GM12878 (cell line): ENCODE results near the gene FKBP4. TPM values are rescaled to one million over a fixed set of nuclear protein-coding genes. Genes with fewer than 3 reads are reported as not detected.

Experiments
- ATAC-seq: fragments of 200-7000 bp; cut with Tn5 transposase; 3 replicates; pipeline ENCODE4 v1.9.1; 2020; ENCODE audit warnings: mild to moderate bottlenecking, moderate library complexity
- BruUV-seq: library from RNA; stranded (reverse); fragments of 400-500 nt; replicated peaks from 2 replicates; lab custom pipeline; 2021; lab: Mats Ljungman, UMichigan
- CTCF ChIA-PET: fragments of 300-600 bp; sonication (Branson Sonifier 250); formaldehyde crosslinking; extraction: SDS; loops from one replicate; lab custom pipeline; 2021; ENCODE audit warnings: inconsistent platforms; lab: Yijun Ruan, JAX
- POLR2A ChIA-PET: fragments of 350-600 bp; formaldehyde crosslinking; extraction: SDS; loops from one replicate; lab custom pipeline; 2021; ENCODE audit warnings: inconsistent platforms; lab: Charles Lee
- RAD21 ChIA-PET: fragments of 300-600 bp; sonication (Branson Sonifier 250); formaldehyde crosslinking; loops from one replicate; lab custom pipeline; 2023; ENCODE audit warnings: antibody characterized with exemption; ENCODE audit not compliant: unreplicated experiment; lab: Charles Lee
- SMC1A ChIA-PET: fragments of 300-600 bp; sonication (Branson Sonifier 250); formaldehyde crosslinking; loops from one replicate; lab custom pipeline; 2023; ENCODE audit not compliant: unreplicated experiment, uncharacterized antibody; lab: Charles Lee
- DNase-seq: peaks from one replicate; pipeline ENCODE4 v3.0.0-alpha.2; 2011; ENCODE audit warnings: low read depth, low spot score
- FAIRE-seq: peaks from 3 replicates; lab custom pipeline; 2011; peaks lifted over from hg19 to GRCh38; lab: Jason Lieb, UNC
- H2AFZ ChIP-seq: 2 replicates; pipeline ENCODE4 v1.6.0; 2011; ENCODE audit warnings: low read depth, low read length, control low read depth; ENCODE audit not compliant: control insufficient read depth
- H3K27ac ChIP-seq: 2 replicates; pipeline ENCODE4 v1.5.1; 2011; ENCODE audit warnings: control low read depth; ENCODE audit not compliant: control insufficient read depth, insufficient read depth
- H3K27me3 ChIP-seq, 2 experiments: replicated peaks in 1 of 2; 2 replicates each; pipeline versions ENCODE4 v1.6.0 to v1.6.1; 2011; ENCODE audit warnings: low read length in 1 of 2; ENCODE audit not compliant: control insufficient read depth in 2 of 2, insufficient read depth in 2 of 2
- H3K36me3 ChIP-seq, 2 experiments: 2 replicates each; pipeline ENCODE4 v1.5.1; 2011; ENCODE audit warnings: low read length in 1 of 2; ENCODE audit not compliant: control insufficient read depth in 2 of 2, insufficient read depth in 2 of 2
- H3K4me1 ChIP-seq: 2 replicates; pipeline ENCODE4 v1.6.1; 2011; ENCODE audit warnings: mild to moderate bottlenecking, low read length, moderate library complexity, mixed read lengths; ENCODE audit not compliant: control insufficient read depth, insufficient read depth
- H3K4me2 ChIP-seq: 2 replicates; pipeline ENCODE4 v1.6.0; 2011; ENCODE audit warnings: control low read depth; ENCODE audit not compliant: control insufficient read depth, insufficient read depth
- H3K4me3 ChIP-seq: fragments of 200-600 bp; sonication (generic); 2 replicates; pipeline ENCODE4 v1.5.1; 2016
- H3K79me2 ChIP-seq: 2 replicates; pipeline ENCODE4 v1.6.0; 2011; ENCODE audit warnings: low read length; ENCODE audit not compliant: control insufficient read depth, insufficient read depth
- H3K9ac ChIP-seq: 2 replicates; pipeline ENCODE4 v1.8.0; 2011; ENCODE audit warnings: low read length, control low read depth, mixed read lengths; ENCODE audit not compliant: control insufficient read depth, insufficient read depth
- H3K9me3 ChIP-seq: replicated peaks from 3 replicates; pipeline ENCODE4 v1.5.1; 2011; ENCODE audit warnings: mild to moderate bottlenecking, low read length; ENCODE audit not compliant: control insufficient read depth, insufficient read depth
- H4K20me1 ChIP-seq: 2 replicates; pipeline ENCODE4 v1.6.0; 2011; ENCODE audit not compliant: control insufficient read depth, insufficient read depth
- CBX5 ChIP-seq: sonication (generic); IDR thresholded peaks from 2 replicates; pipeline ENCODE4 v1.6.1; 2016; ENCODE audit warnings: low read depth, moderate library complexity, mild to moderate bottlenecking, inconsistent platforms
- CEBPZ ChIP-seq: fragments of 150-350 bp; IDR thresholded peaks from 2 replicates; pipeline ENCODE4 v1.6.1; 2016; ENCODE audit warnings: low read depth, low read length
- CHD1 ChIP-seq: IDR thresholded peaks from 2 replicates; pipeline ENCODE4 v1.6.1; 2012; ENCODE audit warnings: low read depth, low read length, improper control_type of control experiment
- HCFC1 ChIP-seq: fragments of 150-350 bp; IDR thresholded peaks from 2 replicates; pipeline ENCODE4 v1.6.1; 2014; ENCODE audit warnings: low read length
- NR2C2 ChIP-seq: IDR thresholded peaks from 2 replicates; pipeline ENCODE4 v1.6.1; 2011; ENCODE audit warnings: borderline replicate concordance, low read depth; ENCODE audit not compliant: control insufficient read depth, insufficient read length
- POU2F2 ChIP-seq: IDR thresholded peaks from 3 replicates; pipeline ENCODE4 v1.6.1; 2011; ENCODE audit warnings: low read depth, mild to moderate bottlenecking, low read length, borderline replicate concordance
- RELB ChIP-seq: fragments of 450-650 bp; IDR thresholded peaks from 2 replicates; pipeline ENCODE4 v1.6.1; 2017; ENCODE audit warnings: low read depth, mild to moderate bottlenecking, moderate library complexity
- TCF3 ChIP-seq: IDR thresholded peaks from 2 replicates; pipeline ENCODE4 v1.6.1; 2012; ENCODE audit warnings: low read depth, mild to moderate bottlenecking, low read length, borderline replicate concordance; ENCODE audit not compliant: insufficient read depth
- ZNF622 ChIP-seq: fragments of 450-650 bp; IDR thresholded peaks from 2 replicates; pipeline ENCODE4 v1.6.1; 2017; ENCODE audit warnings: mild to moderate bottlenecking, inconsistent platforms
- WGBS: methylation state at CpG from one replicate; pipeline ENCODE4 v1.1.6; 2016; ENCODE audit warnings: low lambda C conversion rate; ENCODE audit not compliant: insufficient replicate concordance, insufficient coverage; ENCODE audit errors: missing lambda C conversion rate; 5-methylcytosine and 5-hydroxymethylcytosine counted together
- in situ Hi-C: fragments of 300-500 bp; cut with MboI; formaldehyde crosslinking; loops from 9 replicates; pipeline ENCODE4 v1.14.3; 2018; ENCODE audit warnings: mixed read lengths
- intact Hi-C: fragments of 100-400 bp; cut with micrococcal nuclease; formaldehyde crosslinking; loops from one replicate; pipeline ENCODE4 v1.14.2; 2022; ENCODE audit not compliant: unreplicated experiment
- polyA plus RNA-seq, 11 experiments: library from polyadenylated mRNA; depleted of rRNA in 4 of 11; unstranded in 6 of 11; stranded (reverse) in 5 of 11; fragments of >200 nt; fragmentation: Nextera tagmentation in 4 of 11; fragmentation: Illumina TruSeq in 1 of 11; extraction: Ambion mirVana in 4 of 11; extraction: Trizol in 1 of 11; gene quantifications; 1 replicate in 1 of 11; 2 replicates in 10 of 11; pipeline versions ENCODE4 v1.2.1 to v1.2.3, GENCODE V29; 2011 to 2016; ENCODE audit warnings: inconsistent platforms in 2 of 11, missing spikeins in 2 of 11, low read depth in 1 of 11
- total RNA-seq, 4 experiments: library from RNA; depleted of rRNA in 3 of 4; stranded (reverse); fragments of >200 nt in 3 of 4; fragmentation: Illumina TruSeq in 1 of 4; extraction: Trizol in 1 of 4; gene quantifications; 2 replicates each; pipeline versions ENCODE4 v1.2.1 to v1.2.3, GENCODE V29; 2013 to 2021
- TF ChIP-seq, protein P1 (sequence below): fragments of 450-650 bp; IDR thresholded peaks from 2 replicates; pipeline ENCODE4 v1.6.1; 2016; ENCODE audit warnings: mild to moderate bottlenecking
- TF ChIP-seq, protein P2 (sequence below): fragments of 450-650 bp; IDR thresholded peaks from 2 replicates; pipeline ENCODE4 v1.6.1; 2016; ENCODE audit warnings: mild to moderate bottlenecking

The FKBP4 gene
- total and polyA plus RNA-seq, 10 of the 15 experiments (the other 5 are each of a cell fraction or from before 2014, with no cell fraction given): 8.9 to 90.0 (median 45.4) TPM

- intact Hi-C loops (no loop called here), in situ Hi-C loops (no loop called here)
- FAIRE-seq (no peak), DNase-seq (no peak), ATAC-seq (no peak)
- H3K4me1 ChIP-seq: peaks cover 14% of the 10 kb centered on the region
- H3K4me2 ChIP-seq: no peak overlapping the region
- H3K27me3 ChIP-seq: no peaks in the 10 kb centered on the region
- POLR2A ChIA-PET: interaction anchor here (0.6 kb wide), 1 partner anchor 72 kb away, joined by 3 read pairs; no protein-coding TSS in a partner anchor
- H3K36me3 ChIP-seq: peaks cover 27 to 37% of the 10 kb centered on the region in 2 experiments
- H3K79me2 ChIP-seq: peaks cover 17% of the 10 kb centered on the region
- H2AFZ ChIP-seq: no peak overlapping the region
- RAD21 ChIA-PET: interaction anchor here (1.2 kb wide), 1 partner anchor 16 kb away, joined by 3 read pairs; no protein-coding TSS in a partner anchor
- no peak overlapping the region for H3K27ac ChIP-seq
- CTCF ChIA-PET: interaction anchor here (1.7 kb wide), 1 partner anchor 9 kb away, joined by 4 read pairs; no protein-coding TSS in a partner anchor
- H3K4me3 ChIP-seq: no peak overlapping the region
- 95% methylated on average over 16 of the region's 16 CpGs for WGBS
- no peak overlapping the region for H3K9ac ChIP-seq
- no peaks in the 10 kb centered on the region for H3K9me3 ChIP-seq
- SMC1A ChIA-PET: no interaction called here
- no peaks in the 10 kb centered on the region; the same call in 1 of the 2 replicates for H4K20me1 ChIP-seq
- no TSS peak for BruUV-seq
- TF ChIP-seq RELB: no peak
- TF ChIP-seq POU2F2: no peak
- no peak for TF ChIP-seq NR2C2
- TF ChIP-seq TCF3: no peak
- no peak for TF ChIP-seq ZNF622
- TF ChIP-seq CEBPZ: no peak
- no peak for TF ChIP-seq HCFC1
- TF ChIP-seq CBX5: no peak
- TF ChIP-seq, protein P1, sequence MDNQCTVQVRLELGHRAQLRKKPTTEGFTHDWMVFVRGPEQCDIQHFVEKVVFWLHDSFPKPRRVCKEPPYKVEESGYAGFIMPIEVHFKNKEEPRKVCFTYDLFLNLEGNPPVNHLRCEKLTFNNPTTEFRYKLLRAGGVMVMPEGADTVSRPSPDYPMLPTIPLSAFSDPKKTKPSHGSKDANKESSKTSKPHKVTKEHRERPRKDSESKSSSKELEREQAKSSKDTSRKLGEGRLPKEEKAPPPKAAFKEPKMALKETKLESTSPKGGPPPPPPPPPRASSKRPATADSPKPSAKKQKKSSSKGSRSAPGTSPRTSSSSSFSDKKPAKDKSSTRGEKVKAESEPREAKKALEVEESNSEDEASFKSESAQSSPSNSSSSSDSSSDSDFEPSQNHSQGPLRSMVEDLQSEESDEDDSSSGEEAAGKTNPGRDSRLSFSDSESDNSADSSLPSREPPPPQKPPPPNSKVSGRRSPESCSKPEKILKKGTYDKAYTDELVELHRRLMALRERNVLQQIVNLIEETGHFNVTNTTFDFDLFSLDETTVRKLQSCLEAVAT: no peak
- TF ChIP-seq CHD1: no peak
- TF ChIP-seq, protein P2, sequence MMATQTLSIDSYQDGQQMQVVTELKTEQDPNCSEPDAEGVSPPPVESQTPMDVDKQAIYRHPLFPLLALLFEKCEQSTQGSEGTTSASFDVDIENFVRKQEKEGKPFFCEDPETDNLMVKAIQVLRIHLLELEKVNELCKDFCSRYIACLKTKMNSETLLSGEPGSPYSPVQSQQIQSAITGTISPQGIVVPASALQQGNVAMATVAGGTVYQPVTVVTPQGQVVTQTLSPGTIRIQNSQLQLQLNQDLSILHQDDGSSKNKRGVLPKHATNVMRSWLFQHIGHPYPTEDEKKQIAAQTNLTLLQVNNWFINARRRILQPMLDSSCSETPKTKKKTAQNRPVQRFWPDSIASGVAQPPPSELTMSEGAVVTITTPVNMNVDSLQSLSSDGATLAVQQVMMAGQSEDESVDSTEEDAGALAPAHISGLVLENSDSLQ: no peak
Observed at GRCh38 chr12:2801044-2801783, 6.4 kb downstream of the FKBP4 start.
